Activated effector memory CD4-positive, alpha-beta T cell treated with Interleukin-2 at 50 U/mL for 16 hours (primary cell): ENCODE data around the gene DLX3.
A peak's percentile ranks its signal among the peaks of the same experiment; 100 is the strongest.

Experiments
- DNase-seq: peaks from one replicate; pipeline ENCODE4 v3.0.0-alpha.2; 2020

The DLX3 gene

DNA sequence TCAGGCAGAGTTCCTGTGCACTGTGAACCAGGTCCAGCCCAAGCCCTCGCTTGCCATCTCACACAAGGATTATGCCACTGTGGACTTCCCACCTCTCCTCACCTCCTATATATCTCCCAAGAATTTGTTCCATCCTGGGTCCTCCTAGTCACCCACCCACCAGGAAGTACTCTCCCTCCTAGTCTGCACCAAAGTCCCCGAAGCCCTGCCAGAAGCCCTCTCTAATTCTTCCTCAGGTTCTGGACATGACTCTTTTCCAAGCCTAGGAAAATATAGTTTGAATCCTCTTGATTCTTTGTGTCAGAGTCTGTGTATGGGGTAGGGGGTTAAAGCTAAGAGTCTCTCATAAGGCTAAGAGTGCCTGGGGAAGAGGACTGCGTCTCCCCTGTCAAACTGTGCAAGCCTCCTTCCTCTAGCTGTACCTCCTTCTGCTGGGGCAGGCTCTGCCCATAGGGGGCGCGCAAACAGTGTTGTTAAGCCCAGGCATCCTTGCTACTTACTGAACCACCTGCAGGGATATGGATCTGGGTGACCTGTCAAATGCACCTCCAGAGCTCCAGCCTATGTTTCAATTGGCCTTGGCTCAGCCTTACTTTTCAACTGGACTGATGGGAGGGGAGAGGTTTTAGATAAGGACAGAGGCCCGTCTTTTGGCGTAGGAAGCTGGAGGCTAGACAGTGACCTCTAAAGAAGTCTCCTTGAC, 42.7 kb downstream of the DLX3 start:
- peak; percentile 66 for DNase-seq

DNA sequence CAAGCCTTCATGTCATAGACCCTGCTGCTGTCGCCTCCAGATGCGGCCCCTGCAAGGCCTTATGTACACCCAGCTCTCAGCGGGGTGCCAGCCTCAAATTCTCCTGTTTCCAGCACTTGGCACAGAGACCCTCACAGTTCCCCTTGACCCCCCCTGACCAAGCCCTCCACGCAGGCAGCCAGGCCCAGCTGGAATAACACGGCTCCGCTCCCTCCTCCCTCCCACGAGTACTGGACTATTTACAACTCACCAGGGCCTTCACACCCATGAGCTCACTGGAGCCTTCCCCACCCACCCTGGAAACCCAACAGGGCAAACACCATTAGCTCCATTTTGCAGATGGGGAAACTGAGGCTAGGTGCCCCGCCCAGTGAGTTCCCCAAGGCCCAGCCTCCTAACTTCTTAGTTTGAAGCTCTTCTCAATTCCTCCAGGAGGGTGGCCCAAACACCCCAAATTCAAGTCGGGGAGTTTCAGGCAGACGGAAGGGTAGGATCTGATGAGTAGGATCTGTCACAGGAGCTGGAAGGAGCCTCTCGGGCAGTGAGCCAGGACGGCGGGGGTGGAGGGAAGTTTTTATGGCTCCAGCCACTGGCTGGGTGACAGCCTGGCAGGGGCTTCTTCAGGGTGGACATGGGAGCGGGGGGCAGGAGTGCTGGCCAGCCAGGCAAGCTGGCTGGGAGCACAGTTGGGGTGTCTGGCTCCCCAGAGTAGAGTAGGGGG, 43.5 kb downstream of the DLX3 start:
- DNase-seq: no peak

DNA sequence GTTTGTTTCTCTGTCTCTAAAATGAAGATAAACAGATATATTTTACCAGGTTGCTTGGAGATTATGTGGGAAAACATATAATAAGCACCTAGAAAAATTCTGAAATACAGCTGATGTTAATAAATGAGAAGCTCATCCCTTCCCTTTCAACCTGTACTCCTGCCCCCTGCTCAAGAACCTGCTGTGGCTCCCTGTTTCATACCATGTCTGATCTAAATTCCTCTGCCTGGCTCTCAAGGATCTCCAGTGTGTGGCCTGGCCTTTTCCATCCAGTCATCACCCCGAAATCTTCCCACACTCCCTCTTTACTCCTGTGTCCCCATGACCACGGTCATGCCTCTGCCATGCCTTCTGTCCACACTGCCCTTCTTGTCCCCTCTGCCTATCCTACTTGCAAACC, 45.4 kb downstream of the DLX3 start:
- no peak for DNase-seq

DNA sequence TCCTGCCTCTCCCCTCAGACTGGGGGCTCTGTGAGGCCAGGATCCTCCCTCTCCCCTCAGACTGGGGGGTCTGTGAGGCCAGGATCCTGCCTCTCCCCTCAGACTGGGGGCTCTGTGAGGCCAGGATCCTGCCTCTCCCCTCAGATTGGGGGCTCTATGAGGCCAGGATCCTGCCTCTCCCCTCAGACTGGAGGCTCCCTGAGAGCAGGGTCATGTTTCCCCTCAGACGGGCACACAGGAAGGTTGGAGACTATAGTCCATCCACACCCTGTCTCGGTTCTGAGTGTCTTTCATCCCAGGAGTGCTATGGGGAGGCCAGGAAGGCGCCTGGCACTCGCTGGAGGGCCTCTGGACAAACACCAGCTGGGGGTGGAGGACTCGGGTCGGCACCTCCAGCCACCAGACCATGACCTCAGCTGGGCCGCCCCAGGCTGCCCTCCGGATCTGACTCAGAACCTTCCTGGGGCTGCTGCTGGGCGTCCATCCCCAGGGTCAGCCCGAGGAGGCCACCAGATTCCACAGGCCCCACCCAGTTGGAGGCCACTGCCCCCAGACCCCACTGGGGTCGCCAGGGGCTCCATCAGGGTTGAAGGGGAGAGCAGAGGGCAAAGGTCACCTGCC, 48.0 kb downstream of the DLX3 start:
- DNase-seq: no peak

DNA sequence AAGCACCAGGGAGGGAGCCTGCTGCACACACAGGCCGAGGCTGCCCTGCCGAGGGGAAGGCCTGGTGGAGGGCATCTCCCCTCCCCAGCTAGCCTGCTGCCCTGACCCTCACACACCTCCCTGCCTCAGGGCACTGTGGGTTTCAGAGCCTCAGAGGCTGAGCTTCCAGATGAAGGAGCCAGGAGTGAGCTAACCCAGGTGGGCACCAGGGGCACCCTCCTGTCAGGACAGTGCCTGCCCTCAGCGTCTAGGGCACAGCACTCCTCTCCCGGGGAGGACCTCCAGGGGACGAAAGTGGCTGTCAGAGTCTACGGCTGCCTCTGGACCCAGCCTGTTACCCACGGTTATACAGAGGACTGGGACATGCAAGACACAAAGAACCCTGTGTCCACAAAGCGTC, 48.8 kb downstream of the DLX3 start:
- no peak for DNase-seq

DNA sequence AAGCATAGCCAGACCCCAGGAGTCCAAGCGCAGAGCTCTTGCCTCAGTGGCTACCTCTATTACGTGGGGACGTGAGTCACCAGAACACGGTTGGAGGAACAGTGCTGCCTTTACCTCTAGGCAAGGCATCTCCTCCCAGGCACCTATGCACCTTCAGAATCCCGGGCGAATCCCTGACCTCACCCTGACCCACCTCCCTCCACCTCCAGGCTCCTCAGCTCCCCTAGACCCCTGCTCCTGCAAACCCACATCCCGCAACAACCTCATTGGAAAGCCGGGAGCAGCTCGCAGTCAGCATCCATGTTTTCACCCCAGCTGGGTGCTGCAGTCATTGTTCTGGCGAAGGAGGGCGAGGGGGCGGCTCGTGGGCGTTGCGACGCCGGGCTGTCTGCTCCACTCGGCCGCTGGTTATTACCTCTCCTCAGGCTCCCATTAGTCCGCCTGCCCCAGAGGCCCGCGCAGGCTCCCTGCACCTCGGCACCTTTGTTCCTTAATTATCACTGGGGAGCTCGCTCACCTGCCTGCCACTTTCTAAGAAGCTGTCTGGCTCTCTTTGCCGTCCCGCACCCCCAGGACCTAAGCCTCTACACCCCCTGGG, 50.7 kb downstream of the DLX3 start:
- DNase-seq: no peak

DNA sequence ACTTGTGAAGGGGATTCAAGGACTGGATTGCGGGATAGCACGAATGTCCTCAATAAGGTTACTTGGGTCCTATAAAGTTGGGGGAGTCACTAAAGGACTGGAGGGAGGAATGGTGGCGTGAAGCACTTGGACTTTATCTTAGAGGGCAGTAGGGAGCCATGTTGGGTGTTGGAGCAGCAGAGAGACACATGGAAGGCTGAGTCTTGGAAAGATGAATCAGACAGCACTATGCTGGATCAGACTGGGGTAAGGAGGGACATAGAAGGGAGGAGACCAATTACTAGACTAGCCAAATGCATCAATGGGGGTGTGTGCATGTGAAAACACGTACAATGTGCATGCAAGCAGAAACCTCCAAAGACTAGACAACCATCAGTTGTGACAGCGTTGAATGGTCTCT, 52.1 kb downstream of the DLX3 start:
- no peak for DNase-seq

DNA sequence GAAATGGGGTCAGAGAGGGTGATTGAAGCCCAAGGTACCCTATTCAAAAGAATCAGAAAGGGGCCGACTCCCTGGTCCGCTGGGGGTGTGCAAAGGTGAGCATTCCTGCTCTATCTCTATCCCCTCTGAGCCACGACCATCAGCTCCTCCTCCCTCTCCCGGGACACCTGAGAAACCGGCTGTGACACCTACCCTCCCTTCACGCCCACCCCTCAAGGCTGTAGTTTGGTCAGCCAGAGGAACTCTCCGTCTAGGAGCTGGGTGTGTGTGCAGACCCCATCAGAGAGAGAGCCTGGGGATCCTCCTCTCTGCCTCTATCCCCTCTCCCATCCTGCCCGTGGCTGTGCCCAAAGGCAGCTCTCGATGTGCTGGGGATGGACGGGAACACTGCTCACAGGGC, 53.6 kb downstream of the DLX3 start:
- no peak for DNase-seq
